Bronchial epithelial cell (primary cell): ENCODE measurements around the gene SLC25A19. TPM values are rescaled to one million over a fixed set of nuclear protein-coding genes. Genes with fewer than 3 reads are reported as not detected.

Source experiments
- DNase-seq: peaks from one replicate; pipeline ENCODE4 v3.0.0-alpha.2; 2010; ENCODE audit warnings: low read depth
- FAIRE-seq: peaks from 2 replicates; lab custom pipeline; 2011; peaks lifted over from hg19 to GRCh38; lab: Jason Lieb, UNC
- H3K27me3 ChIP-seq: 2 replicates; pipeline ENCODE4 v1.5.1; 2011; ENCODE audit warnings: low read length; ENCODE audit not compliant: control insufficient read depth, insufficient read depth
- H3K36me3 ChIP-seq: 2 replicates; pipeline ENCODE4 v1.5.1; 2011; ENCODE audit warnings: low read length; ENCODE audit not compliant: control insufficient read depth, insufficient read depth
- H3K4me3 ChIP-seq: 2 replicates; pipeline ENCODE4 v1.5.1; 2011; ENCODE audit warnings: mild to moderate bottlenecking, low read depth, low read length, control low read depth
- CTCF ChIP-seq: IDR thresholded peaks from 2 replicates; pipeline ENCODE4 v1.5.1; 2011; ENCODE audit warnings: mild to moderate bottlenecking, moderate library complexity, low read length, control low read depth, inconsistent platforms; ENCODE audit not compliant: insufficient read depth, severe bottlenecking
- total RNA-seq: library from RNA; depleted of rRNA; stranded (reverse); fragments of >200 nt; gene quantifications from 2 replicates; pipeline ENCODE4 v1.2.1, GENCODE V29; 2014

Gene SLC25A19
- total RNA-seq, 1 donor from 2014 or later = 12.1 TPM

DNA sequence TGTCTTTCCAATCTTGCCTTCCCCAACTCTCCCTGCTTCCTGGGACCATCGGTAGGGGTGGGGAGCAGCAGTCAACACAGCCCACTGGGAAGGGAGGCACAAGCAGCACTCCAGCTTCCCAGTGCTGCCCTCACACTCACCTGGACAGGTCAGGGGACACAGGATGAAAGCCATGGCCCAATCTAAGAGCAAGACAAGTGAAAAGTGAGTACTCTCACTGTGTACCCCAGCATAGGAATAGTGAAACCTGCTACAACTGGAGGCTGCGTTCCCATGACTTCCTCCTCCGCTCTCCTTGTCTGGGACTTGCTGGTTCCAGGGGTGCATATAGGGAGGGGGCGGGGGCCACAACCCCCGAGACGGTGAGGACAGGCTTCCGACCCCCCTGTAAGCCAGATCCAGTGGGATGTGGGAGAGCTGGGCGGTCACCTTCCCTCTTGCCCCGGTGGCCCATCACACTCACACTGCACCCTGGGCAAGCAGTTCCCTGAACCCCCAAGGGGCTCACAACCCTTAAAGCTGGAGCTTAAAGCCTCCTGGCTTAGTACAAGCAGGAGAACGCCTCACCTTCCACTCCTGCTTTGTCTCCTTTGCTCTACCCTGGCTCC lies 29.5 kb upstream of the SLC25A19 start:
- FAIRE-seq = no peak
- no peak for DNase-seq
- no peaks in the 10 kb centered on the region for H3K27me3 ChIP-seq
- H3K36me3 ChIP-seq = peaks cover 12% of the 10 kb centered on the region
- no peak overlapping the region for H3K4me3 ChIP-seq
- TF ChIP-seq CTCF = no peak

GRCh38 chr17:75318211-75318610 lies 29.0 kb upstream of the SLC25A19 start:
- H3K4me3 ChIP-seq = no peak overlapping the region
- no peaks in the 10 kb centered on the region for H3K27me3 ChIP-seq
- peaks cover 12% of the 10 kb centered on the region for H3K36me3 ChIP-seq
- DNase-seq (no peak), FAIRE-seq (no peak)
- no peak for TF ChIP-seq CTCF

DNA sequence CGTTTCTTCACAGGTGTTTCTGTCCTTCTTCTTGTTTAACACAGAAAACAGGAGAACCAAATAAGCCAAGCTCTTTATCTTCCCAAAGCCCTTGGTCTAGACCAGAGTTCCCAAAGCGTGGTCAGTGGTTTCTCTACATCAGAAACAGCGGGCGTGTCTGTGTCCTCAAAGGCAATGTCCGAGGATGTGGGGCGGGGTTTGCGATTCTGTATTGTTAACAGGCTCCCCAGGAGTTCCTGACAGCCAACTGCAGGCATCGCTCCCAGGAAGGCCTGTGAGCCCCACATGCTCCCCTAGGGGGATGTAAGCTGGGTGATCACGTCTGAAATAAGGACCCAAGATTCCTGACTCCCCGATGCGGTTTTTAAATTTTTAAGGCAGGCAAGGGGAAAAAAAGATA lies 28.4 kb upstream of the SLC25A19 start:
- DNase-seq = no peak
- Histone ChIP-seq H3K27me3 (no peaks in the 10 kb centered on the region), H3K36me3 (peaks cover 12% of the 10 kb centered on the region), H3K4me3 (no peak overlapping the region)
- no peak for TF ChIP-seq CTCF
- no peak for FAIRE-seq

- FAIRE-seq = no peak
- no peak for DNase-seq
- no peaks in the 10 kb centered on the region for H3K27me3 ChIP-seq
- H3K36me3 ChIP-seq = peaks cover 12% of the 10 kb centered on the region
- no peak overlapping the region for H3K4me3 ChIP-seq
- no peak for TF ChIP-seq CTCF
Observed at GRCh38 chr17:75316253-75316652, 27.0 kb upstream of the SLC25A19 start.

DNA sequence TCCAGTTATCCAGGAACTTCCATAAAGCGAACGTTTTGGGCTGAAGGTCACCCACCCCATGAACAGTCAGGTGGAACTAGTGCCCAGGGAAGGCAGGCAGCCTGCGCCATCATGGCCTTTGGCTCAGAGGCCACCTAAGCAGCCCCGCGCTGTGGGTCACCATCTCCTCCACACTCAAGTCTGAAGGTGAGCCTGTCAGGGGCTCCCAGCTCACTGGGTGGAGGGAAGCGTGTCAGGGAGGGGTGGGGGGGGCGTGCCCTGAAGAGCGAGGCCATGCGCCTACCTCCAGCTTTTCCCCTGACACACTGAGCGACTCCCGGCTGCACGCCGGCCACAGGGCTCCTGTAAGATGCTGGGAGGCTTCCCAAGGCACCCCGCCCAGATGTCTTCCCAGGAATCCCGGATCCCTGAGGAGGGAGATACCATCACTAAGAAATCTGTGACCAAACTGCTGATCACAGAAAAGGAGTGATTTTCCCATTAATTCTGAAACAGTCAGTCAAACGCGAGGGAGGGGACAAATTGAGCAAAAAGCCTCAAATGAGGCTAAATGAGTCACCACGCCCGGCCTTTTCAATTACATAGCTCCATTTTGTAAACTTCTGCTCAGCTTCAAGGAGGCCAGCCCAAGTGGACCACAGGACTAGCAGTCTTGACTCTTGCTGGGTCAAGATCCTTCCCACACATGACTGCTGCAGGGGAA lies 26.5 kb upstream of the SLC25A19 start:
- FAIRE-seq (no peak), DNase-seq (no peak)
- TF ChIP-seq CTCF = no peak
- no peaks in the 10 kb centered on the region for H3K27me3 ChIP-seq
- no peak overlapping the region for H3K4me3 ChIP-seq
- peaks cover 12% of the 10 kb centered on the region for H3K36me3 ChIP-seq
